Prostate gland (tissue), 2 donors: Measurements from ENCODE around the gene ZNF827. TPM values are rescaled to one million over a fixed set of nuclear protein-coding genes. Genes with fewer than 3 reads are reported as not detected.

Experiments
- DNase-seq: peaks from one replicate; pipeline ENCODE4 v3.0.0-alpha.2; 2019; ENCODE audit warnings: low spot score
- H3K27ac ChIP-seq, 2 donors: fragments of 200-600 bp; sonication (generic); 2 replicates each; pipeline ENCODE4 v1.5.1; 2017 to 2019
- H3K27me3 ChIP-seq: fragments of 200-600 bp; sonication (generic); replicated peaks from 2 replicates; pipeline ENCODE4 v1.5.1; 2019; ENCODE audit not compliant: insufficient read depth
- H3K36me3 ChIP-seq, 2 donors: fragments of 200-600 bp; sonication (generic); 1 replicate in 1 of 2; 2 replicates in 1 of 2; pipeline versions ENCODE4 v1.5.1 to v1.8.1; 2017 to 2019
- H3K4me1 ChIP-seq: fragments of 200-600 bp; sonication (generic); replicated peaks from 2 replicates; pipeline ENCODE4 v1.5.1; 2019
- H3K4me3 ChIP-seq, 2 donors: fragments of 200-600 bp; sonication (generic); 2 replicates each; pipeline ENCODE4 v1.5.1; 2017 to 2019
- H3K9me3 ChIP-seq: fragments of 200-600 bp; sonication (generic); 2 replicates; pipeline ENCODE4 v1.5.1; 2017
- CTCF ChIP-seq, 4 experiments: fragments of 200-600 bp in 2 of 4; fragments of 450-650 bp in 2 of 4; sonication (generic) in 2 of 4; IDR thresholded peaks; 1 replicate in 3 of 4; 2 replicates in 1 of 4; pipeline ENCODE4 v1.5.1; 2016 to 2019; ENCODE audit warnings: antibody characterized with exemption in 4 of 4, mild to moderate bottlenecking in 2 of 4, moderate library complexity in 2 of 4
- POLR2A ChIP-seq: fragments of 450-650 bp; IDR thresholded peaks from one replicate; pipeline ENCODE4 v1.6.1; 2016; ENCODE audit warnings: antibody characterized with exemption, mild to moderate bottlenecking
- POLR2AphosphoS5 ChIP-seq: sonication (generic); formaldehyde crosslinking; IDR thresholded peaks from one replicate; pipeline ENCODE4 v1.6.1; 2017; ENCODE audit warnings: antibody characterized with exemption
- WGBS: methylation state at CpG from one replicate; pipeline ENCODE4 v1.1.5; 2018; 5-methylcytosine and 5-hydroxymethylcytosine counted together
- intact Hi-C: fragments of 100-400 bp; cut with DNase I; formaldehyde crosslinking; loops from one replicate; pipeline ENCODE4 v1.14.2; 2022
- total RNA-seq, 2 donors: library from RNA; depleted of rRNA; stranded (reverse); fragments of >200 nt; gene quantifications; one replicate each; pipeline ENCODE4 v1.1.0, GENCODE V29; 2016

ZNF827 gene
- total RNA-seq, 2 donors from 2014 or later, result 221 to 286 TPM

DNA sequence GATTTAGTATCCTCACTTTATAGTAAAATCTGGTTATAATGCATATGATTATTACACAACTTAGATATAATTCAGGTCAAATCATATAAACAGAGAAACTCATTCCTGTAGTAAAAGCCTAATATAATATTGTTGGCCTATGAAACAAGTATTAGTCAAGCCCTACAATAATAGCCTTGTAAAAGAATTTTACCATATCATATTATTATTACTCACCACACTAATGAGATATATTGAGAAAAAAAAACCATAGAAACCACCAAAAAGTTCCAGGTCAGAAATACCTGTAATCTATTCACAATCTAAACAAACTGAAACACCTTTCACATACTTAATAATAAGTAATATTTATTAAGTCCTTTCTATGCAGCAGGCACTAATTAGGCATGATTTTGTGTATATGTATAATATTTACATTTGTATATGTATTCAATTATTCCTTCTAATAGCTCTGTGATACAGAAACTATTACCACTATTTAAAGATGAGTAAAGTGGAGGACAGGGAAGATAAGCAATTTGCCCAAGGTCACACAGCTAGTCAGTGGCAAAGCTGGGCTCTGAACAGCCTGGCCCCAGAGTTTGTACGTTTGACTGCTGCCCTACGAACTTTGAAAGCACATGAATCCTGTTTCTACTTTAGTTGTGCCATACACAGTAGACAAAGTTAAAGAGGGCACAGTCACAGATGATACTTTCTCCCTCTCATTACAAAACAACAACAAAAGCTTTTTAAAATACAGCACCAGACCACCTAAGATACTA, 9.0 kb downstream of the ZNF827 start:
- intact Hi-C loops, result loop anchor here (10.0 kb wide), 1 partner anchor 755 kb away; no protein-coding TSS in a partner anchor
- no peak overlapping the region for H3K4me3 ChIP-seq
- H3K9me3 ChIP-seq, result no peaks in the 10 kb centered on the region
- WGBS, result 64% methylated on average over 2 of the region's 2 CpGs
- H3K4me1 ChIP-seq, result no peaks in the 10 kb centered on the region
- TF ChIP-seq POLR2A (no peak), CTCF (IDR thresholded peaks at IDR 0.05) (no peak), POLR2AphosphoS5 (no peak)
- H3K27me3 ChIP-seq, result no peaks in the 10 kb centered on the region
- H3K27ac ChIP-seq, result peak overlapping the region; percentile 4 to 26
- H3K36me3 ChIP-seq, result no peaks in the 10 kb centered on the region
- DNase-seq, result no peak

- H3K9me3 ChIP-seq, result no peaks in the 10 kb centered on the region
- H3K27ac ChIP-seq, result no peak overlapping the region
- no peaks in the 10 kb centered on the region for H3K4me1 ChIP-seq
- no peak overlapping the region for H3K4me3 ChIP-seq
- WGBS, result 88% methylated on average over 8 of the region's 8 CpGs
- no peaks in the 10 kb centered on the region for H3K27me3 ChIP-seq
- no peak for TF ChIP-seq POLR2A
- TF ChIP-seq CTCF (IDR thresholded peaks at IDR 0.05), result no peak
- TF ChIP-seq POLR2AphosphoS5, result no peak
- intact Hi-C loops, result no loop called here
- DNase-seq, result no peak
- no peaks in the 10 kb centered on the region for H3K36me3 ChIP-seq
Observed at GRCh38 chr4:145928748-145929147, 9.9 kb downstream of the ZNF827 start.

GRCh38 chr4:145927030-145927429, 11.6 kb downstream of the ZNF827 start:
- no peaks in the 10 kb centered on the region for H3K36me3 ChIP-seq
- no peaks in the 10 kb centered on the region for H3K9me3 ChIP-seq
- no peak for TF ChIP-seq POLR2A
- TF ChIP-seq POLR2AphosphoS5, result no peak
- no peak for TF ChIP-seq CTCF (IDR thresholded peaks at IDR 0.05)
- no peak overlapping the region for H3K27ac ChIP-seq
- no peaks in the 10 kb centered on the region for H3K4me1 ChIP-seq
- H3K27me3 ChIP-seq, result no peaks in the 10 kb centered on the region
- DNase-seq, result no peak
- H3K4me3 ChIP-seq, result no peak overlapping the region
- intact Hi-C loops, result no loop called here
- WGBS, result 93% methylated on average over 7 of the region's 7 CpGs

GRCh38 chr4:145921231-145921630, 17.4 kb downstream of the ZNF827 start:
- 81% methylated on average over 1 of the region's 1 CpG for WGBS
- Histone ChIP-seq H3K4me1 (no peaks in the 10 kb centered on the region), H3K27me3 (no peaks in the 10 kb centered on the region), H3K9me3 (no peaks in the 10 kb centered on the region), H3K36me3 (no peaks in the 10 kb centered on the region), H3K27ac (no peak overlapping the region), H3K4me3 (no peak overlapping the region)
- TF ChIP-seq POLR2AphosphoS5 (no peak), CTCF (IDR thresholded peaks at IDR 0.05) (no peak), POLR2A (no peak)
- DNase-seq, result no peak
- intact Hi-C loops, result no loop called here

DNA sequence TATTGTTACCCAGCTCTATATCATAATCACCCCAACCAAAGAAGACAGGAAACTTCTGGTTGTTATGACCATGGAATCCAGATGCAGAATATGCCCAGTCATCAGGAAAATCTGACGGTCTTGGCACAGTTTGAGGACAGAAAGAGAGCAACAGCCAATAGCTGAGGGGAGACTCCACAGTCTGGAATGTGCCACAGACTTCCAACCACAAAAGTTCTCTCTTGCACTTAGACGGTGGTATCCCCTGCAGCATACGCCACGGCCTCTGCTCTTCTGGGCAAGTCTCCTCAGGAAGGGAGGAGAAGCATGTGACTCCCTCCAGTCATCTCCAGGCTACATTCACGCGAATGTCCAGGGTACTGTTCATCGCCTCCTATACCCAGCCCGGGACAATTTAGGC, 18.4 kb downstream of the ZNF827 start:
- no peak overlapping the region for H3K4me3 ChIP-seq
- intact Hi-C loops, result no loop called here
- TF ChIP-seq CTCF (IDR thresholded peaks at IDR 0.05), result no peak
- TF ChIP-seq POLR2A, result no peak
- no peak for TF ChIP-seq POLR2AphosphoS5
- no peak overlapping the region for H3K27ac ChIP-seq
- no peaks in the 10 kb centered on the region for H3K9me3 ChIP-seq
- 75% methylated on average over 8 of the region's 8 CpGs for WGBS
- no peaks in the 10 kb centered on the region for H3K36me3 ChIP-seq
- no peaks in the 10 kb centered on the region for H3K4me1 ChIP-seq
- no peaks in the 10 kb centered on the region for H3K27me3 ChIP-seq
- DNase-seq, result no peak
